ENCODE measurements around the gene CFAP107. TPM values are rescaled to one million over a fixed set of nuclear protein-coding genes. Genes with fewer than 3 reads are reported as not detected.

CFAP107 gene
- total and polyA plus RNA-seq, 2 of the 13 experiments (the other 11 are each of a cell fraction or from before 2014, with no cell fraction given): not detected

- FAIRE-seq (no peak), DNase-seq (ENCODE audit: low spot score) (no peak), ATAC-seq (no peak)
- intact Hi-C loops (cut with micrococcal nuclease; ENCODE audit: unreplicated experiment) (no loop called here), in situ Hi-C loops (cut with HindIII; ENCODE audit: extremely low pct_ligation_motif_present, low pct_unique_long_range_greater_than_20kb) (loop anchor here (10.0 kb wide), 1 partner anchor 495 kb away; no protein-coding TSS in a partner anchor)
- TF ChIP-seq DMTF1 (CRISPR knock-in tag; IDR thresholded peaks at IDR 0.05) (no peak), ZNF34 (CRISPR knock-in tag; IDR thresholded peaks at IDR 0.05; ENCODE audit: borderline replicate concordance) (no peak), ETS1 (CRISPR knock-in tag; IDR thresholded peaks at IDR 0.05) (no peak), HNRNPL (IDR thresholded peaks at IDR 0.05; ENCODE audit: low read depth, low read length) (no peak), NFE2L1 (CRISPR knock-in tag; IDR thresholded peaks at IDR 0.05; ENCODE audit: borderline replicate concordance) (no peak), HINFP (CRISPR knock-in tag; IDR thresholded peaks at IDR 0.05; ENCODE audit: low read depth) (no peak), ZNF629 (CRISPR knock-in tag; conservative IDR thresholded peaks at IDR 0.05) (no peak), ZNF441 (CRISPR knock-in tag; IDR thresholded peaks at IDR 0.05; ENCODE audit: borderline replicate concordance) (no peak), ZXDC (CRISPR knock-in tag; IDR thresholded peaks at IDR 0.05) (no peak), RFX1 (IDR thresholded peaks at IDR 0.05) (no peak), DNMT1 (CRISPR knock-in tag; IDR thresholded peaks at IDR 0.05) (no peak), SNAPC5 (CRISPR knock-in tag; IDR thresholded peaks at IDR 0.05; ENCODE audit: borderline replicate concordance) (no peak), PREB (CRISPR knock-in tag; IDR thresholded peaks at IDR 0.05) (no peak)
- Histone ChIP-seq H3K27ac (ENCODE audit: extremely low read length, insufficient read depth, low read length) (no peak overlapping the region), H4K20me1 (ENCODE audit: insufficient read depth, low read length) (no peaks in the 10 kb centered on the region), H3K4me1 (ENCODE audit: insufficient read depth, low read length) (no peaks in the 10 kb centered on the region), H3K4me3 (replicated peaks in 1 of 3; ENCODE audit: insufficient read depth in 1 of 3, low read depth in 2 of 3, low read length in 3 of 3) (no peak overlapping the region), H3K79me2 (ENCODE audit: insufficient read depth, low read length) (no peaks in the 10 kb centered on the region), H2AFZ (ENCODE audit: low read length) (no peak overlapping the region), H3K9ac (ENCODE audit: insufficient read depth, low read depth, low read length) (no peak overlapping the region), H3K27me3 (ENCODE audit: control insufficient read depth in 1 of 2, insufficient read depth in 2 of 2, low read length in 2 of 2) (peaks cover 1 to 33% of the 10 kb centered on the region in 2 experiments; a peak in 4 of 5 replicates), H3K36me3 (replicated peaks in 1 of 2; ENCODE audit: control insufficient read depth in 1 of 2, insufficient read depth in 2 of 2, low read length in 2 of 2) (no peaks in the 10 kb centered on the region), H3K4me2 (ENCODE audit: low read depth, low read length) (no peak overlapping the region), H3K9me3 (ENCODE audit: low read length) (no peaks in the 10 kb centered on the region)
- BruUV-seq (replicated peaks): no TSS peak
- WGBS (ENCODE audit: low lambda C conversion rate): 0% methylated on average over 5 of the region's 7 CpGs
- ChIA-PET POLR2A (no interaction called here), CTCF (ENCODE audit: low intra/inter-chr PET ratio, low total read pairs) (no interaction called here)
Measured at GRCh38 chr1:12769976-12770505, 24.0 kb downstream of the CFAP107 start.
